H9 (cell line): ENCODE data around the gene MYBPHL. TPM values are rescaled to one million over a fixed set of nuclear protein-coding genes. Genes with fewer than 3 reads are reported as not detected.
A peak's percentile ranks its signal among the peaks of the same experiment; 100 is the strongest.

Experiments
- DNase-seq: peaks from one replicate; pipeline ENCODE4 v3.0.0-alpha.2; 2017
- H2AFZ ChIP-seq: one replicate; pipeline ENCODE4 v1.6.1; 2013; ENCODE audit warnings: mild to moderate bottlenecking, low read length, control low read depth, moderate library complexity
- H2AK5ac ChIP-seq: 2 replicates; pipeline ENCODE4 v1.6.1; 2013; ENCODE audit warnings: low read length, control low read depth, mixed read lengths; ENCODE audit not compliant: insufficient read length
- H2BK120ac ChIP-seq: one replicate; pipeline ENCODE4 v1.6.1; 2013; ENCODE audit warnings: low read depth, mild to moderate bottlenecking, low read length, control low read depth, inconsistent platforms; ENCODE audit not compliant: poor library complexity, severe bottlenecking
- H2BK12ac ChIP-seq: 2 replicates; pipeline ENCODE4 v1.6.1; 2013; ENCODE audit warnings: low read length, control low read depth, mixed read lengths, low read depth; ENCODE audit not compliant: insufficient read length
- H2BK15ac ChIP-seq: 2 replicates; pipeline ENCODE4 v1.6.1; 2013; ENCODE audit warnings: low read depth, low read length, control low read depth
- H2BK20ac ChIP-seq: one replicate; pipeline ENCODE4 v1.6.1; 2013; ENCODE audit warnings: low read depth, mild to moderate bottlenecking, low read length, control low read depth, inconsistent platforms; ENCODE audit not compliant: poor library complexity, severe bottlenecking
- H2BK5ac ChIP-seq: 2 replicates; pipeline ENCODE4 v1.6.1; 2013; ENCODE audit warnings: low read length, control low read depth, mixed read lengths; ENCODE audit not compliant: insufficient read length
- H3K14ac ChIP-seq: 2 replicates; pipeline ENCODE4 v1.6.1; 2013; ENCODE audit warnings: low read length, control low read depth; ENCODE audit not compliant: insufficient read depth
- H3K18ac ChIP-seq: 2 replicates; pipeline ENCODE4 v1.6.1; 2013; ENCODE audit warnings: low read depth, mild to moderate bottlenecking, mixed read lengths, low read length, control low read depth; ENCODE audit not compliant: insufficient read length
- H3K23ac ChIP-seq: 2 replicates; pipeline ENCODE4 v1.6.1; 2013; ENCODE audit warnings: low read length, control low read depth, mixed read lengths, low read depth; ENCODE audit not compliant: insufficient read length
- H3K23me2 ChIP-seq: 2 replicates; pipeline ENCODE4 v1.6.1; 2013; ENCODE audit warnings: low read depth, mild to moderate bottlenecking, mixed read lengths, low read length, control low read depth; ENCODE audit not compliant: insufficient read length, poor library complexity, severe bottlenecking
- H3K27ac ChIP-seq: 2 replicates; pipeline ENCODE4 v1.5.1; 2013; ENCODE audit warnings: low read length, control low read depth, mixed read lengths, low read depth; ENCODE audit not compliant: insufficient read length
- H3K27me3 ChIP-seq: 2 replicates; pipeline ENCODE4 v1.6.1; 2013; ENCODE audit warnings: low read length, control low read depth, inconsistent platforms; ENCODE audit not compliant: insufficient read depth
- H3K4ac ChIP-seq: 2 replicates; pipeline ENCODE4 v1.6.1; 2013; ENCODE audit warnings: low read depth, mild to moderate bottlenecking, control low read depth, inconsistent platforms, low read length, moderate library complexity
- H3K4me1 ChIP-seq: 2 replicates; pipeline ENCODE4 v1.6.1; 2013; ENCODE audit warnings: low read length, control low read depth, inconsistent platforms; ENCODE audit not compliant: insufficient read depth
- H3K4me2 ChIP-seq: 2 replicates; pipeline ENCODE4 v1.6.1; 2013; ENCODE audit warnings: low read length, control low read depth, mixed read lengths; ENCODE audit not compliant: insufficient read length, insufficient read depth
- H3K56ac ChIP-seq: 2 replicates; pipeline ENCODE4 v1.6.1; 2013; ENCODE audit warnings: low read depth, mild to moderate bottlenecking, mixed read lengths, low read length, control low read depth; ENCODE audit not compliant: insufficient read length
- H3K79me1 ChIP-seq: 2 replicates; pipeline ENCODE4 v1.6.1; 2013; ENCODE audit warnings: low read depth, mild to moderate bottlenecking, moderate library complexity, low read length, control low read depth, inconsistent platforms; ENCODE audit not compliant: insufficient read depth, poor library complexity, severe bottlenecking
- H3K79me2 ChIP-seq: 2 replicates; pipeline ENCODE4 v1.6.1; 2013; ENCODE audit warnings: low read length, control low read depth, inconsistent platforms; ENCODE audit not compliant: insufficient read depth
- H3K9ac ChIP-seq: 2 replicates; pipeline ENCODE4 v1.6.1; 2013; ENCODE audit warnings: low read length, control low read depth, mixed read lengths; ENCODE audit not compliant: insufficient read length; ENCODE audit errors: extremely low read depth
- H3K9me3 ChIP-seq: one replicate; pipeline ENCODE4 v1.6.1; 2013; ENCODE audit warnings: low read depth, low read length, inconsistent platforms; ENCODE audit not compliant: control insufficient read depth
- H3T11ph ChIP-seq: one replicate; pipeline ENCODE4 v1.6.1; 2013; ENCODE audit warnings: mild to moderate bottlenecking, low read length, control low read depth, inconsistent platforms
- H4K20me1 ChIP-seq: one replicate; pipeline ENCODE4 v1.6.1; 2013; ENCODE audit not compliant: control insufficient read depth, insufficient read length, insufficient read depth
- H4K5ac ChIP-seq: 2 replicates; pipeline ENCODE4 v1.6.1; 2013; ENCODE audit warnings: low read depth, mild to moderate bottlenecking, mixed read lengths, low read length, control low read depth; ENCODE audit not compliant: insufficient read length
- H4K8ac ChIP-seq: replicated peaks from 2 replicates; pipeline ENCODE4 v1.6.1; 2013; ENCODE audit warnings: low read length, control low read depth, mixed read lengths, low read depth; ENCODE audit not compliant: insufficient read length
- H4K91ac ChIP-seq: 2 replicates; pipeline ENCODE4 v1.6.1; 2013; ENCODE audit warnings: low read depth, mild to moderate bottlenecking, moderate library complexity, mixed read lengths, low read length, control low read depth; ENCODE audit not compliant: insufficient read length
- H3K27ac Mint-ChIP-seq, 3 experiments: 2 replicates in 2 of 3; 3 replicates in 1 of 3; pipeline ENCODE4 v1.8.0; 2020 to 2021; ENCODE audit warnings: mixed read lengths in 3 of 3, mild to moderate bottlenecking in 1 of 3, moderate library complexity in 1 of 3
- H3K27me3 Mint-ChIP-seq: 2 replicates; pipeline ENCODE4 v1.8.0; 2021; ENCODE audit warnings: low read depth, mild to moderate bottlenecking, moderate library complexity, mixed read lengths
- H3K36me3 Mint-ChIP-seq, 3 experiments: 2 replicates in 2 of 3; 3 replicates in 1 of 3; pipeline ENCODE4 v1.8.0; 2020 to 2021; ENCODE audit warnings: low read depth in 3 of 3, mixed read lengths in 3 of 3; ENCODE audit not compliant: insufficient read depth in 1 of 3
- H3K4me1 Mint-ChIP-seq, 2 experiments: 2 replicates each; pipeline ENCODE4 v1.8.0; 2020; ENCODE audit warnings: mixed read lengths in 2 of 2
- H3K4me3 Mint-ChIP-seq, 2 experiments: 2 replicates in 1 of 2; 3 replicates in 1 of 2; pipeline ENCODE4 v1.8.0; 2020 to 2021; ENCODE audit warnings: mild to moderate bottlenecking in 2 of 2, mixed read lengths in 2 of 2, moderate library complexity in 1 of 2
- H3K9me3 Mint-ChIP-seq, 2 experiments: 2 replicates in 1 of 2; 3 replicates in 1 of 2; pipeline ENCODE4 v1.8.0; 2020; ENCODE audit warnings: mild to moderate bottlenecking in 2 of 2, mixed read lengths in 2 of 2, moderate library complexity in 1 of 2
- CTCF ChIP-seq: fragments of 200-600 bp; sonication (generic); conservative IDR thresholded peaks from 3 replicates; pipeline ENCODE4 v1.8.0; 2021; ENCODE audit warnings: antibody characterized with exemption, mild to moderate bottlenecking
- WGBS: extraction: QIAGEN DNeasy Blood & Tissue Kit; methylation state at CpG from one replicate; pipeline ENCODE4 v1.1.7; 2013; ENCODE audit warnings: missing lambda C conversion rate, low lambda C conversion rate, mixed read lengths; ENCODE audit not compliant: insufficient read length; ENCODE audit errors: extremely low coverage; 5-methylcytosine and 5-hydroxymethylcytosine counted together
- total RNA-seq: library from RNA; stranded (reverse); gene quantifications from 2 replicates; pipeline ENCODE4 v1.2.1, GENCODE V29; 2021

MYBPHL gene
- total RNA-seq, 1 experiment from 2014 or later = 0.59 TPM

GRCh38 chr1:109255678-109256077 is 51.1 kb downstream of the MYBPHL start:
- no peaks in the 10 kb centered on the region for H4K20me1 ChIP-seq
- Mint-ChIP-seq H3K9me3 (peaks cover 13 to 19% of the 10 kb centered on the region in 2 experiments), H3K27me3 (peaks cover 17% of the 10 kb centered on the region), H3K36me3 (peaks cover 23 to 38% (median 32%) of the 10 kb centered on the region in 3 experiments), H3K4me3 (no peak overlapping the region), H3K27ac (peak overlapping the region in 1 of 3 experiments; percentile 53; a peak in 3 of 7 replicates), H3K4me1 (peaks cover 50 to 62% of the 10 kb centered on the region in 2 experiments)
- H2BK120ac ChIP-seq = no peak overlapping the region
- no peak overlapping the region for H3K4ac ChIP-seq
- DNase-seq = no peak
- WGBS = no CpG with 5 or more reads among the region's 5 CpGs
- no peak overlapping the region for H3K4me2 ChIP-seq
- no peak overlapping the region for H2BK15ac ChIP-seq
- H3T11ph ChIP-seq = no peak overlapping the region
- no peak for TF ChIP-seq CTCF
- H2AFZ ChIP-seq = no peak overlapping the region
- H2AK5ac ChIP-seq = no peak overlapping the region
- H4K8ac ChIP-seq = no peak overlapping the region
- no peaks in the 10 kb centered on the region for H3K79me1 ChIP-seq
- no peak overlapping the region for H2BK12ac ChIP-seq
- H3K9me3 ChIP-seq = no peaks in the 10 kb centered on the region
- H3K27me3 ChIP-seq = peaks cover under 1% of the 10 kb centered on the region; the same call in 1 of the 2 replicates
- no peak overlapping the region for H2BK20ac ChIP-seq
- H3K9ac ChIP-seq = no peak overlapping the region
- no peak overlapping the region for H3K27ac ChIP-seq
- no peak overlapping the region for H4K5ac ChIP-seq
- no peak overlapping the region for H3K23ac ChIP-seq
- H3K18ac ChIP-seq = no peak overlapping the region
- no peaks in the 10 kb centered on the region; the same call in 1 of the 2 replicates for H3K4me1 ChIP-seq
- no peaks in the 10 kb centered on the region; the same call in 1 of the 2 replicates for H3K79me2 ChIP-seq
- H2BK5ac ChIP-seq = no peak overlapping the region
- H4K91ac ChIP-seq = no peak overlapping the region
- no peak overlapping the region for H3K14ac ChIP-seq
- H3K56ac ChIP-seq = no peak overlapping the region
- peaks cover 5% of the 10 kb centered on the region for H3K23me2 ChIP-seq
